ENCODE data around the gene TRIP6. TPM values are rescaled to one million over a fixed set of nuclear protein-coding genes. Genes with fewer than 3 reads are reported as not detected.

TRIP6 gene
- total RNA-seq, 4 donors from 2014 or later: 71.9 to 94.3 (median 89.5) TPM

GRCh38 chr7:100822236-100823139, 44.7 kb upstream of the TRIP6 start:
- WGBS, 2 donors (ENCODE audit: low coverage in 1 of 2): 66 to 77% methylated on average over 8 to 13 of the region's 43 CpGs
- H3K9me3 ChIP-seq: no peaks in the 10 kb centered on the region
- H3K4me1 ChIP-seq: peaks cover 0 to 39% (median 9%) of the 10 kb centered on the region in 3 donors
- H3K27ac ChIP-seq: no peak overlapping the region
- no peaks in the 10 kb centered on the region for H3K27me3 ChIP-seq
- H3K4me3 ChIP-seq: no peak overlapping the region
- peaks cover 0 to 65% of the 10 kb centered on the region in 2 donors for H3K36me3 ChIP-seq
- TF ChIP-seq EP300 (IDR thresholded peaks at IDR 0.05) (no peak), CTCF (IDR thresholded peaks at IDR 0.05) (no peak), POLR2AphosphoS5 (IDR thresholded peaks at IDR 0.05) (no peak), POLR2A (IDR thresholded peaks at IDR 0.05) (no peak)
- no peak for ATAC-seq

- Histone ChIP-seq H3K4me3 (no peak overlapping the region), H3K36me3 (peaks cover 0 to 60% of the 10 kb centered on the region in 2 donors), H3K9me3 (no peaks in the 10 kb centered on the region), H3K27ac (no peak overlapping the region), H3K27me3 (no peaks in the 10 kb centered on the region), H3K4me1 (peaks cover 0 to 45% (median 13%) of the 10 kb centered on the region in 3 donors)
- no peak for ATAC-seq
- 36 to 68% methylated on average over 4 of the region's 7 CpGs for WGBS, 2 donors (ENCODE audit: low coverage in 1 of 2)
- no peak for TF ChIP-seq POLR2AphosphoS5 (IDR thresholded peaks at IDR 0.05)
- TF ChIP-seq CTCF (IDR thresholded peaks at IDR 0.05): no peak
- TF ChIP-seq POLR2A (IDR thresholded peaks at IDR 0.05): no peak
- no peak for TF ChIP-seq EP300 (IDR thresholded peaks at IDR 0.05)
These were observed 44.1 kb upstream of the TRIP6 start for GRCh38 chr7:100823140-100823525.

GRCh38 chr7:100823534-100823933, 43.7 kb upstream of the TRIP6 start:
- Histone ChIP-seq H3K4me3 (no peak overlapping the region), H3K27ac (no peak overlapping the region), H3K36me3 (peaks cover 0 to 56% of the 10 kb centered on the region in 2 donors), H3K9me3 (no peaks in the 10 kb centered on the region), H3K27me3 (no peaks in the 10 kb centered on the region), H3K4me1 (peaks cover 0 to 49% (median 13%) of the 10 kb centered on the region in 3 donors)
- no peak for TF ChIP-seq POLR2A (IDR thresholded peaks at IDR 0.05)
- TF ChIP-seq POLR2AphosphoS5 (IDR thresholded peaks at IDR 0.05): no peak
- TF ChIP-seq CTCF (IDR thresholded peaks at IDR 0.05): no peak
- no peak for TF ChIP-seq EP300 (IDR thresholded peaks at IDR 0.05)
- ATAC-seq: no peak
- WGBS, 2 donors (ENCODE audit: low coverage in 1 of 2): no CpG with 5 or more reads among the region's 31 CpGs

- ATAC-seq: no peak
- Histone ChIP-seq H3K4me3 (peak overlapping the region in 1 of 2 donors; percentile 80), H3K27ac (peak overlapping the region in 3 of 4 donors; percentile 85 to 93 (median 87)), H3K27me3 (no peaks in the 10 kb centered on the region), H3K4me1 (peaks cover 0 to 51% (median 13%) of the 10 kb centered on the region in 3 donors), H3K36me3 (peaks cover 0 to 45% of the 10 kb centered on the region in 2 donors), H3K9me3 (no peaks in the 10 kb centered on the region)
- WGBS, 2 donors (ENCODE audit: low coverage in 1 of 2): 15 to 27% methylated on average over 4 to 6 of the region's 18 CpGs
- no peak for TF ChIP-seq EP300 (IDR thresholded peaks at IDR 0.05)
- no peak for TF ChIP-seq CTCF (IDR thresholded peaks at IDR 0.05)
- TF ChIP-seq POLR2A (IDR thresholded peaks at IDR 0.05): no peak
- TF ChIP-seq POLR2AphosphoS5 (IDR thresholded peaks at IDR 0.05): no peak
These were observed 42.5 kb upstream of the TRIP6 start for GRCh38 chr7:100824499-100825214.
